PC-3 (cell line): Measurements from ENCODE around the gene PEX16.

ENCODE experiments used
- CTCF ChIP-seq: fragments of 300-600 bp; sonication (generic); conservative IDR thresholded peaks from 2 replicates; pipeline ENCODE4 v1.5.1; 2017; ENCODE audit warnings: antibody characterized with exemption, low read depth, mild to moderate bottlenecking, low read length
- EZH2 ChIP-seq: fragments of 300-600 bp; sonication (generic); IDR thresholded peaks from one replicate; pipeline ENCODE4 v1.6.1; 2017; ENCODE audit warnings: antibody characterized with exemption, mild to moderate bottlenecking, low read length; ENCODE audit not compliant: unreplicated experiment
- EZH2phosphoT487 ChIP-seq: fragments of 300-600 bp; sonication (generic); IDR thresholded peaks from 2 replicates; pipeline ENCODE4 v1.6.1; 2018; ENCODE audit warnings: mild to moderate bottlenecking, antibody characterized with exemption, low read length, borderline replicate concordance

DNA sequence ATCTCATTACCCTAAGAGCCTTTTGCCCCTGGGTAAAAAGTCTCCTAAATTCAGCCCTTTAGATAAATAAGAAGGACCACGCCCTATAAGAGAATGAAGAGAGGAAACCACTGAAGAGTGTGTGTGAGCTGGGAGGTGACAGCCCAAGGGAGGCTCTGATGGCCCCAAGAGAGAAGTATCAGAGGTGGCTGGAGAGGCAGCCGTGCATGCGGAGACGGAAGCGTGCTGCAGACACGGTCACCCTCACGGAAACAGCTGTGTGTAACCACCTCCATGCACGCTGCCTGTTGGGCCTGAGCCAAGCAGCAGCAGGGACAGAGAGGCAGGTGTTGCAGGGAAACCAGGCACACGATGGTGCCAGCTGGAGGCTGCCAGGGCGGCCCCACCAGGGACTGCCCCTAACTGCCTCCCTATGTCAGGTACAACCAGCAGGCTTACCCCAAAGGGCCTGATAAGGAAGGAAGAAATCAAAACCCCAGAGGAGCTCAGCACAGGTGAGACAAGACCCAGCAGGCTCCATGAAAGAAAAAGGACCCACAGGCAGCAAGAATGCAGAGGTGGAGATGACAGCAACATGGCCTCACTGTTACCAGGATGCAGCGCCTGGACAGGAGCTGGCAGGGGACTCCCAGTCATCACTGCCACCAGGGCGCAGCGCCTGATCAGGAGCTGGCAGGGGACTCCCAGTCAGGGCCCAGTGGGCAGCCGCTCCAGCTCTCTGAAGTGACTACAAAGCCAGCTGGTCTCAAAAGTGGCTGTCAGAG is 12.5 kb upstream of the PEX16 start:
- TF ChIP-seq CTCF = no peak
- TF ChIP-seq EZH2phosphoT487 = no peak
- TF ChIP-seq EZH2 = no peak
